Peyer's patch (tissue), 4 donors: Measurements from ENCODE around the gene UBE2C. TPM values are rescaled to one million over a fixed set of nuclear protein-coding genes. Genes with fewer than 3 reads are reported as not detected.
A peak's percentile ranks its signal among the peaks of the same experiment; 100 is the strongest.

ENCODE experiments used
- DNase-seq, 3 donors: peaks; one replicate each; pipeline ENCODE4 v3.0.0-alpha.2; 2017 to 2019
- H3K27ac ChIP-seq, 4 donors: fragments of 200-600 bp; sonication (generic); one replicate each; pipeline ENCODE4 v1.5.1; 2016 to 2019
- H3K27me3 ChIP-seq, 2 donors: fragments of 200-600 bp; sonication (generic); one replicate each; pipeline ENCODE4 v1.5.1; 2019
- H3K36me3 ChIP-seq, 3 donors: fragments of 200-600 bp; sonication (generic); one replicate each; pipeline ENCODE4 v1.5.1; 2016 to 2019
- H3K4me1 ChIP-seq, 4 donors: fragments of 200-600 bp; sonication (generic); one replicate each; pipeline ENCODE4 v1.5.1; 2016 to 2019
- H3K4me3 ChIP-seq, 4 donors: fragments of 200-600 bp; sonication (generic); 1 replicate in 3 of 4; 2 replicates in 1 of 4; pipeline ENCODE4 v1.5.1; 2016 to 2019; ENCODE audit warnings: mild to moderate bottlenecking in 1 of 4
- H3K9me3 ChIP-seq, 4 donors: fragments of 200-600 bp; sonication (generic); one replicate each; pipeline ENCODE4 v1.5.1; 2016 to 2019; ENCODE audit warnings: mild to moderate bottlenecking in 1 of 4
- CTCF ChIP-seq, 6 experiments: fragments of 450-650 bp in 4 of 6; fragments of 200-600 bp in 2 of 6; sonication (generic) in 1 of 6; IDR thresholded peaks; one replicate each; pipeline ENCODE4 v1.5.1; 2017 to 2019; ENCODE audit warnings: antibody characterized with exemption in 6 of 6, mild to moderate bottlenecking in 3 of 6, moderate library complexity in 1 of 6
- POLR2A ChIP-seq, 2 donors: fragments of 450-650 bp; IDR thresholded peaks; one replicate each; pipeline ENCODE4 v1.5.1; 2017; ENCODE audit warnings: antibody characterized with exemption in 2 of 2, mild to moderate bottlenecking in 2 of 2, moderate library complexity in 2 of 2
- total RNA-seq, 4 donors: library from RNA; depleted of rRNA; stranded (reverse); fragments of >200 nt; gene quantifications; one replicate each; pipeline ENCODE4 v1.1.0, GENCODE V29; 2016

The UBE2C gene
- total RNA-seq, 4 donors from 2014 or later = 7.3 to 24.8 (median 9.8) TPM

- Histone ChIP-seq H3K4me3 (no peak overlapping the region), H3K4me1 (peaks cover 0 to 19% (median 7%) of the 10 kb centered on the region in 4 donors), H3K9me3 (no peaks in the 10 kb centered on the region), H3K27me3 (no peaks in the 10 kb centered on the region), H3K36me3 (peaks cover 0 to 48% (median 0%) of the 10 kb centered on the region in 3 donors), H3K27ac (no peak overlapping the region)
- no peak for TF ChIP-seq CTCF (IDR thresholded peaks at IDR 0.05)
- TF ChIP-seq POLR2A (IDR thresholded peaks at IDR 0.05) = no peak
- DNase-seq = no peak
Measured at GRCh38 chr20:45851501-45851900, 39.1 kb downstream of the UBE2C start.

- Histone ChIP-seq H3K4me1 (peaks cover 0 to 20% (median 9%) of the 10 kb centered on the region in 4 donors), H3K9me3 (no peaks in the 10 kb centered on the region), H3K27ac (no peak overlapping the region), H3K27me3 (no peaks in the 10 kb centered on the region), H3K4me3 (no peak overlapping the region), H3K36me3 (peaks cover 0 to 41% (median 0%) of the 10 kb centered on the region in 3 donors)
- TF ChIP-seq CTCF (IDR thresholded peaks at IDR 0.05) = no peak
- no peak for TF ChIP-seq POLR2A (IDR thresholded peaks at IDR 0.05)
- DNase-seq = no peak
Measured at GRCh38 chr20:45852326-45852725, 39.9 kb downstream of the UBE2C start.

GRCh38 chr20:45853484-45853883 is 41.0 kb downstream of the UBE2C start:
- H3K27ac ChIP-seq = no peak overlapping the region
- no peak overlapping the region for H3K4me3 ChIP-seq
- H3K9me3 ChIP-seq = no peaks in the 10 kb centered on the region
- H3K36me3 ChIP-seq = peaks cover 0 to 30% (median 0%) of the 10 kb centered on the region in 3 donors
- no peaks in the 10 kb centered on the region for H3K27me3 ChIP-seq
- no peak for DNase-seq
- H3K4me1 ChIP-seq = peaks cover 0 to 30% (median 12%) of the 10 kb centered on the region in 4 donors
- no peak for TF ChIP-seq CTCF (IDR thresholded peaks at IDR 0.05)
- no peak for TF ChIP-seq POLR2A (IDR thresholded peaks at IDR 0.05)

- no peak for TF ChIP-seq CTCF (IDR thresholded peaks at IDR 0.05)
- TF ChIP-seq POLR2A (IDR thresholded peaks at IDR 0.05) = peak; percentile 56 to 86
- H3K27ac ChIP-seq = peak within 1 kb of the TSS; percentile 83 to 92 (median 89)
- peak within 1 kb of the TSS; percentile 82 to 97 (median 94) for H3K4me3 ChIP-seq
- peak; percentile 83 to 98 (median 96) for DNase-seq
- peaks cover 0 to 18% (median 0%) of the 10 kb centered on the region in 3 donors for H3K36me3 ChIP-seq
- H3K27me3 ChIP-seq = no peaks in the 10 kb centered on the region
- H3K9me3 ChIP-seq = no peaks in the 10 kb centered on the region
- H3K4me1 ChIP-seq = peaks cover 0 to 51% (median 12%) of the 10 kb centered on the region in 4 donors
Measured at GRCh38 chr20:45857114-45857881, 44.9 kb downstream of the UBE2C start, which contains the start of the genes ACOT8 and ZSWIM3. Gene ACOT8 (minus strand): TSS chr20:45857392. CDS start chr20:45857315, 77 bp downstream. Gene ZSWIM3 (plus strand): TSS chr20:45857614. CDS start chr20:45857826, 212 bp downstream.

GRCh38 chr20:45857882-45858216 is 45.4 kb downstream of the UBE2C start:
- Histone ChIP-seq H3K27ac (peak overlapping the region; percentile 83 to 92 (median 89)), H3K9me3 (no peaks in the 10 kb centered on the region), H3K4me1 (peaks cover 0 to 56% (median 12%) of the 10 kb centered on the region in 4 donors), H3K27me3 (no peaks in the 10 kb centered on the region), H3K36me3 (peaks cover 0 to 13% (median 0%) of the 10 kb centered on the region in 3 donors), H3K4me3 (peak overlapping the region; percentile 82 to 97 (median 94))
- no peak for DNase-seq
- TF ChIP-seq POLR2A (IDR thresholded peaks at IDR 0.05) = no peak

GRCh38 chr20:45859916-45860315 is 47.5 kb downstream of the UBE2C start:
- Histone ChIP-seq H3K27ac (no peak overlapping the region), H3K4me1 (peaks cover 0 to 62% (median 12%) of the 10 kb centered on the region in 4 donors), H3K27me3 (no peaks in the 10 kb centered on the region), H3K36me3 (no peaks in the 10 kb centered on the region), H3K9me3 (no peaks in the 10 kb centered on the region), H3K4me3 (no peak overlapping the region)
- TF ChIP-seq POLR2A (IDR thresholded peaks at IDR 0.05) (no peak), CTCF (IDR thresholded peaks at IDR 0.05) (no peak)
- no peak for DNase-seq
